IMR-90 (cell line): Measurements from ENCODE around the gene MFAP3. TPM values are rescaled to one million over a fixed set of nuclear protein-coding genes. Genes with fewer than 3 reads are reported as not detected.

ENCODE experiments used
- ATAC-seq: fragments of 200-7000 bp; cut with Tn5 transposase; 2 replicates; pipeline ENCODE4 v1.9.1; 2020; ENCODE audit warnings: low read depth, mild to moderate bottlenecking, moderate library complexity
- BruUV-seq: library from RNA; stranded (reverse); fragments of 400-500 nt; replicated peaks from 2 replicates; lab custom pipeline; 2021; lab: Mats Ljungman, UMichigan
- CTCF ChIA-PET: fragments of 300-600 bp; formaldehyde crosslinking; extraction: SDS; loops from one replicate; lab custom pipeline; 2021; ENCODE audit warnings: antibody characterized with exemption; lab: Yijun Ruan, JAX
- POLR2A ChIA-PET: fragments of 300-600 bp; sonication (Branson Sonifier 250); formaldehyde crosslinking; loops from one replicate; lab custom pipeline; 2022; ENCODE audit warnings: antibody characterized with exemption; ENCODE audit not compliant: unreplicated experiment; lab: Charles Lee
- DNase-seq: peaks from one replicate; pipeline ENCODE4 v3.0.0; 2013
- H2AFZ ChIP-seq: replicated peaks from 2 replicates; pipeline ENCODE3; 2013; ENCODE audit warnings: low read length, mild to moderate bottlenecking; ENCODE audit not compliant: poor library complexity
- H2AK5ac ChIP-seq: 2 replicates; pipeline ENCODE4 v1.6.1; 2013; ENCODE audit warnings: low read depth, low read length, inconsistent platforms
- H2AK9ac ChIP-seq: replicated peaks from 2 replicates; pipeline ENCODE3; 2013; ENCODE audit warnings: mild to moderate bottlenecking, low read depth, low read length, moderate library complexity; ENCODE audit not compliant: poor library complexity
- H2BK120ac ChIP-seq: 2 replicates; pipeline ENCODE4 v1.6.1; 2013; ENCODE audit warnings: low read depth, low read length, inconsistent platforms
- H2BK15ac ChIP-seq: 3 replicates; pipeline ENCODE4 v1.6.1; 2013; ENCODE audit warnings: low read depth, low read length, inconsistent platforms
- H2BK20ac ChIP-seq: 2 replicates; pipeline ENCODE4 v1.6.1; 2013; ENCODE audit warnings: low read depth, mild to moderate bottlenecking, inconsistent platforms, low read length, moderate library complexity
- H2BK5ac ChIP-seq: 2 replicates; pipeline ENCODE4 v1.6.1; 2013; ENCODE audit warnings: mild to moderate bottlenecking, low read depth, low read length, inconsistent platforms; ENCODE audit not compliant: poor library complexity, severe bottlenecking
- H3K14ac ChIP-seq: replicated peaks from 2 replicates; pipeline ENCODE4 v1.6.1; 2013; ENCODE audit warnings: low read depth, low read length, inconsistent platforms
- H3K18ac ChIP-seq: 2 replicates; pipeline ENCODE4 v1.6.1; 2013; ENCODE audit warnings: low read depth, low read length, control low read depth
- H3K23ac ChIP-seq: 2 replicates; pipeline ENCODE4 v1.6.1; 2013; ENCODE audit warnings: low read depth, low read length, inconsistent platforms
- H3K27ac ChIP-seq: 2 replicates; pipeline ENCODE4 v1.5.1; 2013; ENCODE audit warnings: mild to moderate bottlenecking, control low read depth, low read length; ENCODE audit not compliant: insufficient read depth
- H3K27me3 ChIP-seq: 2 replicates; pipeline ENCODE4 v1.6.1; 2013; ENCODE audit warnings: low read length; ENCODE audit not compliant: control insufficient read depth, insufficient read depth
- H3K36me3 ChIP-seq: 2 replicates; pipeline ENCODE4 v1.6.1; 2013; ENCODE audit warnings: low read length, mixed read lengths; ENCODE audit not compliant: control insufficient read depth, insufficient read depth
- H3K4ac ChIP-seq: 2 replicates; pipeline ENCODE4 v1.6.1; 2013; ENCODE audit warnings: low read depth, low read length, inconsistent platforms
- H3K4me1 ChIP-seq: 2 replicates; pipeline ENCODE4 v1.6.1; 2013; ENCODE audit warnings: low read length, mixed read lengths; ENCODE audit not compliant: control insufficient read depth, insufficient read depth
- H3K4me2 ChIP-seq: 2 replicates; pipeline ENCODE4 v1.6.1; 2013; ENCODE audit warnings: low read depth, mild to moderate bottlenecking, control low read depth, low read length, moderate library complexity
- H3K4me3 ChIP-seq: 2 replicates; pipeline ENCODE4 v1.5.1; 2013; ENCODE audit warnings: low read depth, mild to moderate bottlenecking, control low read depth, low read length, moderate library complexity; ENCODE audit not compliant: insufficient read depth
- H3K56ac ChIP-seq: 2 replicates; pipeline ENCODE4 v1.6.1; 2013; ENCODE audit warnings: low read length, inconsistent platforms; ENCODE audit not compliant: insufficient read depth; ENCODE audit errors: extremely low read depth
- H3K79me1 ChIP-seq, 2 experiments: 2 replicates each; pipeline ENCODE4 v1.6.1; 2013; ENCODE audit warnings: low read length in 2 of 2, inconsistent platforms in 1 of 2, low read depth in 1 of 2
- H3K9ac ChIP-seq: 2 replicates; pipeline ENCODE4 v1.6.1; 2013; ENCODE audit warnings: low read depth, low read length, control low read depth
- H3K9me1 ChIP-seq: 2 replicates; pipeline ENCODE4 v1.6.1; 2013; ENCODE audit warnings: low read length, inconsistent platforms; ENCODE audit not compliant: insufficient read depth
- H3K9me3 ChIP-seq: 2 replicates; pipeline ENCODE4 v1.6.1; 2013; ENCODE audit warnings: low read length; ENCODE audit not compliant: control insufficient read depth, insufficient read depth
- H4K20me1 ChIP-seq: 2 replicates; pipeline ENCODE4 v1.6.1; 2013; ENCODE audit warnings: low read length, inconsistent platforms; ENCODE audit not compliant: insufficient read depth
- H4K5ac ChIP-seq: 2 replicates; pipeline ENCODE4 v1.6.1; 2013; ENCODE audit warnings: mild to moderate bottlenecking, low read depth, low read length, control low read depth
- H4K8ac ChIP-seq, 2 experiments: 2 replicates each; pipeline ENCODE4 v1.6.1; 2013; ENCODE audit warnings: low read depth in 2 of 2, low read length in 2 of 2, control low read depth in 1 of 2, inconsistent platforms in 1 of 2
- H4K91ac ChIP-seq: 2 replicates; pipeline ENCODE4 v1.6.1; 2013; ENCODE audit warnings: low read depth, low read length, inconsistent platforms; ENCODE audit not compliant: insufficient read depth
- BHLHE40 ChIP-seq: fragments of 150-350 bp; IDR thresholded peaks from 2 replicates; pipeline ENCODE4 v1.6.1; 2016; ENCODE audit warnings: mild to moderate bottlenecking, low read depth, low read length
- CEBPB ChIP-seq: IDR thresholded peaks from 2 replicates; pipeline ENCODE4 v1.6.1; 2012; ENCODE audit warnings: low read depth, low read length, improper control_type of control experiment
- MAFK ChIP-seq: IDR thresholded peaks from 2 replicates; pipeline ENCODE4 v1.6.1; 2012; ENCODE audit warnings: low read depth, low read length, improper control_type of control experiment
- MAZ ChIP-seq: IDR thresholded peaks from 2 replicates; pipeline ENCODE4 v1.6.1; 2012; ENCODE audit warnings: low read depth, mild to moderate bottlenecking, low read length, improper control_type of control experiment, moderate library complexity, borderline replicate concordance
- NFE2L2 ChIP-seq: fragments of 150-350 bp; IDR thresholded peaks from 2 replicates; pipeline ENCODE4 v1.6.1; 2016; ENCODE audit warnings: low read depth, mild to moderate bottlenecking, low read length
- POLR2A ChIP-seq: IDR thresholded peaks from 2 replicates; pipeline ENCODE4 v1.6.1; 2012; ENCODE audit warnings: mild to moderate bottlenecking, low read depth, low read length
- RFX5 ChIP-seq: IDR thresholded peaks from 2 replicates; pipeline ENCODE4 v1.8.0; 2012; ENCODE audit warnings: low read depth, mild to moderate bottlenecking, low read length, moderate library complexity
- SMC3 ChIP-seq: fragments of 150-350 bp; IDR thresholded peaks from 2 replicates; pipeline ENCODE4 v1.6.1; 2016; ENCODE audit warnings: low read depth, mild to moderate bottlenecking, antibody characterized with exemption, low read length, moderate library complexity
- WGBS, 2 experiments: methylation state at CpG; one replicate each; pipeline versions ENCODE4 v1.1.5 to v1.1.7; 2013; ENCODE audit warnings: missing lambda C conversion rate in 2 of 2; ENCODE audit not compliant: insufficient read length in 1 of 2; ENCODE audit errors: extremely low coverage in 2 of 2; 5-methylcytosine and 5-hydroxymethylcytosine counted together
- dilution Hi-C: fragments of 300-500 bp; cut with HindIII; formaldehyde crosslinking; loops from one replicate; pipeline ENCODE4 v1.14.3; 2018; ENCODE audit warnings: low sequenced_read_pairs; ENCODE audit not compliant: unreplicated experiment
- in situ Hi-C: fragments of 300-500 bp; cut with MboI; formaldehyde crosslinking; loops from 3 replicates; pipeline ENCODE4 v1.14.3; 2019; ENCODE audit warnings: low sequenced_read_pairs, inconsistent platforms, mixed read lengths
- intact Hi-C: fragments of 100-400 bp; cut with micrococcal nuclease; formaldehyde crosslinking; loops from 2 replicates; pipeline ENCODE4 v1.10.0; 2022
- polyA plus RNA-seq, 3 experiments: library from polyadenylated mRNA; depleted of rRNA; stranded (reverse); fragments of >200 nt; gene quantifications; 2 replicates each; pipeline ENCODE4 v1.2.3, GENCODE V29; 2012; ENCODE audit warnings: low replicate concordance in 1 of 3
- total RNA-seq: library from RNA; depleted of rRNA; stranded (reverse); fragments of >200 nt; gene quantifications from 2 replicates; pipeline ENCODE4 v1.2.3, GENCODE V29; 2012
- TF ChIP-seq, protein P1 (sequence below): fragments of 150-350 bp; IDR thresholded peaks from 2 replicates; pipeline ENCODE4 v1.6.1; 2016; ENCODE audit warnings: low read depth, mild to moderate bottlenecking, low read length, moderate library complexity, borderline replicate concordance
- TF ChIP-seq, protein P2 (sequence below): fragments of 150-350 bp; IDR thresholded peaks from 2 replicates; pipeline ENCODE4 v1.6.1; 2017; ENCODE audit warnings: mild to moderate bottlenecking, antibody characterized with exemption, low read length, low read depth

MFAP3 gene
- total and polyA plus RNA-seq, 2 of the 4 experiments (the other 2 are of a cell fraction), result 15.2 to 67.0 TPM

DNA sequence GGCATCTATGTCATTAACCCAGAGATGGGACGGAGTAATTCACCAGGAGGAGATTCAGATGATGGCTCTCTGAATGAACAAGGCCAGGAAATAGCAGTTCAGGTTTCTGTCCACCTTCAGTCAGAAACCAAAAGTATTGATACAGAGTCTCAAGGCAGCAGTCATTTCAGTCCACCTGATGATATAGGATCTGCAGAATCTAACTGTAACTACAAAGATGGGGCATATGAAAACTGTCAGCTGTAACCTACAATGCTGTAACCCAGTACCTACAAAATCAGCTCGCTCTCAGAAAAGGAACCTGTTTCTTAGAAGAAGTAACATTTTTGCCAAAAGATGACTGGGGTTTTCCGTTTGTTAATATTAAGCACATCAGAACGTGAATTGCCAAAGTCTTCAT is 14.7 kb downstream of the MFAP3 start:
- H2BK120ac ChIP-seq, result no peak overlapping the region

More for the DNA sequence above, 14.7 kb downstream of the MFAP3 start:
- in situ Hi-C loops, result no loop called here
- TF ChIP-seq POLR2A (no peak), RFX5 (no peak), SMC3 (no peak), MAZ (no peak), CEBPB (no peak), NFE2L2 (no peak), BHLHE40 (no peak), MAFK (no peak)
- TF ChIP-seq, protein P1, sequence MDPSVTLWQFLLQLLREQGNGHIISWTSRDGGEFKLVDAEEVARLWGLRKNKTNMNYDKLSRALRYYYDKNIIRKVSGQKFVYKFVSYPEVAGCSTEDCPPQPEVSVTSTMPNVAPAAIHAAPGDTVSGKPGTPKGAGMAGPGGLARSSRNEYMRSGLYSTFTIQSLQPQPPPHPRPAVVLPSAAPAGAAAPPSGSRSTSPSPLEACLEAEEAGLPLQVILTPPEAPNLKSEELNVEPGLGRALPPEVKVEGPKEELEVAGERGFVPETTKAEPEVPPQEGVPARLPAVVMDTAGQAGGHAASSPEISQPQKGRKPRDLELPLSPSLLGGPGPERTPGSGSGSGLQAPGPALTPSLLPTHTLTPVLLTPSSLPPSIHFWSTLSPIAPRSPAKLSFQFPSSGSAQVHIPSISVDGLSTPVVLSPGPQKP, result no peak
- TF ChIP-seq, protein P2, sequence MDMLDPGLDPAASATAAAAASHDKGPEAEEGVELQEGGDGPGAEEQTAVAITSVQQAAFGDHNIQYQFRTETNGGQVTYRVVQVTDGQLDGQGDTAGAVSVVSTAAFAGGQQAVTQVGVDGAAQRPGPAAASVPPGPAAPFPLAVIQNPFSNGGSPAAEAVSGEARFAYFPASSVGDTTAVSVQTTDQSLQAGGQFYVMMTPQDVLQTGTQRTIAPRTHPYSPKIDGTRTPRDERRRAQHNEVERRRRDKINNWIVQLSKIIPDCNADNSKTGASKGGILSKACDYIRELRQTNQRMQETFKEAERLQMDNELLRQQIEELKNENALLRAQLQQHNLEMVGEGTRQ, result no peak
- H2AK9ac ChIP-seq, result no peak overlapping the region
- H2BK15ac ChIP-seq, result no peak overlapping the region
- H2BK5ac ChIP-seq, result no peak overlapping the region
- H4K91ac ChIP-seq, result no peak overlapping the region
- no peak overlapping the region for H2AFZ ChIP-seq
- intact Hi-C loops, result no loop called here
- CTCF ChIA-PET, result interaction anchor here (1.9 kb wide), 1 partner anchor 19 kb away, joined by 4 read pairs; no protein-coding TSS in a partner anchor
- H3K36me3 ChIP-seq, result peaks cover 17% of the 10 kb centered on the region
- no peak overlapping the region for H3K27ac ChIP-seq
- no peak overlapping the region for H4K8ac ChIP-seq
- POLR2A ChIA-PET, result no interaction called here
- H3K4ac ChIP-seq, result no peak overlapping the region
- ATAC-seq, result no peak
- H3K14ac ChIP-seq, result no peak overlapping the region
- H3K4me3 ChIP-seq, result no peak overlapping the region
- H4K5ac ChIP-seq, result no peak overlapping the region
- no CpG with 5 or more reads among the region's 4 CpGs for WGBS, 2 experiments
- dilution Hi-C loops, result no loop called here
- BruUV-seq, result no TSS peak
- H2BK20ac ChIP-seq, result no peak overlapping the region
- no peak overlapping the region for H3K56ac ChIP-seq
- no peak overlapping the region for H3K9ac ChIP-seq
- peaks cover 10% of the 10 kb centered on the region; the same call in 1 of the 2 replicates for H4K20me1 ChIP-seq
- no peak overlapping the region for H2AK5ac ChIP-seq
- peaks cover 8 to 19% of the 10 kb centered on the region in 2 experiments for H3K79me1 ChIP-seq
- H3K18ac ChIP-seq, result no peak overlapping the region
- H3K4me2 ChIP-seq, result no peak overlapping the region
- H3K9me3 ChIP-seq, result no peaks in the 10 kb centered on the region
- H3K27me3 ChIP-seq, result no peaks in the 10 kb centered on the region
- H3K23ac ChIP-seq, result no peak overlapping the region
- DNase-seq, result no peak
- peaks cover under 1% of the 10 kb centered on the region for H3K4me1 ChIP-seq
- H3K9me1 ChIP-seq, result peaks cover 2% of the 10 kb centered on the region; the same call in 1 of the 2 replicates
